ENCODE results near the gene LOXL1.

The LOXL1 gene

DNA sequence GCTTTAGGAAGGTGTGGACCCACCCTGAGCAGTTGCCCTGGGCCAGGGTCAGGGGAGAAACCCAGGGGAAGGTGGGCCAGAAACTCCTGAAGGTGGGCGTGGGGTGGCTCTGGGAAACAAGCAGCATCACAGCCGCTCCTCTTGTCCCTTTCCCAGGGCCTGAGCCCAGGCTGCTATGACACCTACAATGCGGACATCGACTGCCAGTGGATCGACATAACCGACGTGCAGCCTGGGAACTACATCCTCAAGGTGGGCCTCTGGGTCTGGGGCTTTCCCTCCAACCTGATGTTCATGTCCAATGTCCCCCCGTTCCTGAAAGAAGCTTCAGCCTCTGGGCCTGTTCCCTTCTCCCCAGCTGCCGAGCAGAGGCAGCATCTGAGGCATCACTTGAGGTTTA is 21.4 kb downstream of the LOXL1 start:
- TF ChIP-seq, protein P1, sequence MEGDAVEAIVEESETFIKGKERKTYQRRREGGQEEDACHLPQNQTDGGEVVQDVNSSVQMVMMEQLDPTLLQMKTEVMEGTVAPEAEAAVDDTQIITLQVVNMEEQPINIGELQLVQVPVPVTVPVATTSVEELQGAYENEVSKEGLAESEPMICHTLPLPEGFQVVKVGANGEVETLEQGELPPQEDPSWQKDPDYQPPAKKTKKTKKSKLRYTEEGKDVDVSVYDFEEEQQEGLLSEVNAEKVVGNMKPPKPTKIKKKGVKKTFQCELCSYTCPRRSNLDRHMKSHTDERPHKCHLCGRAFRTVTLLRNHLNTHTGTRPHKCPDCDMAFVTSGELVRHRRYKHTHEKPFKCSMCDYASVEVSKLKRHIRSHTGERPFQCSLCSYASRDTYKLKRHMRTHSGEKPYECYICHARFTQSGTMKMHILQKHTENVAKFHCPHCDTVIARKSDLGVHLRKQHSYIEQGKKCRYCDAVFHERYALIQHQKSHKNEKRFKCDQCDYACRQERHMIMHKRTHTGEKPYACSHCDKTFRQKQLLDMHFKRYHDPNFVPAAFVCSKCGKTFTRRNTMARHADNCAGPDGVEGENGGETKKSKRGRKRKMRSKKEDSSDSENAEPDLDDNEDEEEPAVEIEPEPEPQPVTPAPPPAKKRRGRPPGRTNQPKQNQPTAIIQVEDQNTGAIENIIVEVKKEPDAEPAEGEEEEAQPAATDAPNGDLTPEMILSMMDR (IDR thresholded peaks at IDR 0.05; ENCODE audit: extremely low read depth, missing control alignments) = no peak
- no peak for DNase-seq (ENCODE audit: low spot score)

DNA sequence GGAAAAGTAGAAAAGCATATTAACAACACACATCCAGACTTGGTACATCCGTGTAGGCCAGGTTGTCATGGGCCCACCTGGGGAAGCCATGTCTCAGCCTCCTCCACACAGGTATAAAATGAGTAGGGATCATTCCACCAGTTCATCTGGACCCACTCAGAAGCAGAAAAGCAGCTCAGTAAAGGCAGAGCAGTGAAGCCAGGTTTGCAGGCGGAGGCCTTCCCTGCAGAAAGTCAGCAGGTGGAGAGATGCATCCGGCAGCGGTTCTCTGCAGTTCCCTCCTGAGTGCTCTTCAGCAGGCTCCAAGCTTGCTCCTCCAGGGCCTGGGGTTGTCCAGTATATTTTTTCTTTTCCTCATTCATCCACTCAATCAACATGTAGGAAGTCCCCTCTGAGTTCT is 22.1 kb downstream of the LOXL1 start:
- DNase-seq (ENCODE audit: low spot score) = no peak
- TF ChIP-seq, protein P1 (IDR thresholded peaks at IDR 0.05; ENCODE audit: extremely low read depth, missing control alignments) = no peak

DNA sequence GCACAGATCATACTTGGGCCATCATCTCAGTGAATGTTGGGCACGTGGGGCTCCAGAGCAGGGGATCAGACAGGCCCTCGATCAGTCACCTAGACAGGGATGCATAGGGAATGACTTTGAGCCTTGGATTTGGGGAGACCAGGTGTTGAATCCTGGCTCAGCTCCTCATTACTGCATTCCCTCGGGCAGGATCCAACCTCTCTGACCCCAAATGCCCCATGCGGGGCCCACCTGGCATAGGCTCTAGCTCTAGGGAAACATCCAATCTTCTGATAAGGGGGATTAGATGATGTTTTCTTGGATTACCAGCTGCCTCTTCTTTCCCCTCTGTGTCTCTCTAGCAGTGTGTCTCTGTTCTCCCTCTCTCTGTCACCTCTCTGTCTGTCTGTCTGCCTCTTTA is 22.7 kb downstream of the LOXL1 start:
- DNase-seq (ENCODE audit: low spot score) = no peak
- TF ChIP-seq, protein P1 (IDR thresholded peaks at IDR 0.05; ENCODE audit: extremely low read depth, missing control alignments) = no peak

DNA sequence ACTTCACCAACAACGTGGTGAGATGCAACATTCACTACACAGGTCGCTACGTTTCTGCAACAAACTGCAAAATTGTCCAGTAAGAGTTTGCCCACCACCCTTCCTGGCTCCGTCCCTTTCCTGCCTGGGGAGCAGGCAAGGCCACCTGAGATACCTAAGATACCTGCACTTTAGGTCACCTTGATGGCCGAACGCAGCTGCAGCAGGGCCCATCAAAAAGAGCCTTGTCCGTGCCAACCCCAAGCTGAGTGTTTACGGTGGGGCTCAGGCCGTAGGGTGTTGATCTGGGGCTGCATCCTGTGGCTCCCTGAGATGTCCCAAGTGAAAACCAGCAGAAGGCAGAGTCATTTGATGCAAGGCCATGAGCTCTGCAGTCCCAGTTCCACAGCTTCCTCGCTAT is 23.2 kb downstream of the LOXL1 start:
- DNase-seq (ENCODE audit: low spot score) = no peak
- TF ChIP-seq, protein P1 (IDR thresholded peaks at IDR 0.05; ENCODE audit: extremely low read depth, missing control alignments) = no peak

DNA sequence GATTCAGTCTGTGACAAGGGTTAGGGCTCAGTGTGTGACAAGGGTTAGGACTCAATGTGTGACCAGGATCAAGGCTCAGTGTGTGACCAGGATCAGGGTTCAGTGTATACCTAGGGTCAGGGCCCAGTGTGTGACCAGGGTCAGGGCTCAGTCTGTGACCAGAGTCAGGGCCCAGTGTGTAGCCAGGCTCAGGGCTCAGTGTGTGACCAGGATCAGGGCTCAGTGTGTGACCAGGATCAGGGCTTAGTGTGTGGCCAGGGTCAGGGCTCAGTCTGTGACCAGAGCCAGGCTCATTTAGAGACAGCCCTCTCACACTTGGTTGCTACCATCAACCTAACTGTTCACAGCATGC is 24.2 kb downstream of the LOXL1 start:
- no peak for DNase-seq (ENCODE audit: low spot score)
- TF ChIP-seq, protein P1 (IDR thresholded peaks at IDR 0.05; ENCODE audit: extremely low read depth, missing control alignments) = no peak

DNA sequence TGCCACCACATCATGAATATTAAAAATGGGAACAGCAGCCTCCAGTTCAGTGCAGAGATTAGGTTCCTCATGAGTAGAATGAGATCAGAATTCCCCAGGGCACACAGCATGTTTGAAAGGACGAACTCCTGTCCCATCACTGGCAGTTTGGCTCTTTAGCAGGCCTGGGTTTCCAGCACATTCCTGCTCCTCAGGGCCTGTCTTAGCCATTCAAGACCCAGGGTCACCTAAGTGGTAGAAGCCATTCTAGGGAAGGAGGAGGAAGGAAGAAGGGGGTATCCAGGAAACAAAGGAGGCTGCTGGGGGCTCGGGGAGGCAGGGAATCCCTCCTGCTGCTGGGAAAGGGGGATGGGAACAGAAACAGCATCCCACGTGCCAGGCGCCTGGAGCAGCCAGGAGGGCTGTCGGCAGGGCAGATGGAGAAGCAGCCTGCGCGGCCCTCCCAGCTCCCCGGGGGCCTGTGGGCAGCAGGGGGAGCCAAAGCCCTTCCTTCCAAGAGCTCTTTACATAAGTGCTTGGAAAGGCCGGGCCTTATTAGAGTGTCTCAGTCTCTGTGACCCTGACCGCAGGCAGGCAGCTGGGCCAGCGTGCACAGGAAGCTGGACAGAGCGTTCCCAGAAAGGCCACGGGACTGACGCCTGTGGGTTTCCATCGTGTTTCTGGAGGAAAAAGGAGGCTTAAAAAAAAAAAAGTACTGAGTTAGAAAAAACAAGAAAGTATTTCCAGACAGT is 24.7 kb downstream of the LOXL1 start:
- TF ChIP-seq, protein P1 (IDR thresholded peaks at IDR 0.05; ENCODE audit: extremely low read depth, missing control alignments) = peak; percentile 71
- DNase-seq (ENCODE audit: low spot score) = peak; percentile 77

DNA sequence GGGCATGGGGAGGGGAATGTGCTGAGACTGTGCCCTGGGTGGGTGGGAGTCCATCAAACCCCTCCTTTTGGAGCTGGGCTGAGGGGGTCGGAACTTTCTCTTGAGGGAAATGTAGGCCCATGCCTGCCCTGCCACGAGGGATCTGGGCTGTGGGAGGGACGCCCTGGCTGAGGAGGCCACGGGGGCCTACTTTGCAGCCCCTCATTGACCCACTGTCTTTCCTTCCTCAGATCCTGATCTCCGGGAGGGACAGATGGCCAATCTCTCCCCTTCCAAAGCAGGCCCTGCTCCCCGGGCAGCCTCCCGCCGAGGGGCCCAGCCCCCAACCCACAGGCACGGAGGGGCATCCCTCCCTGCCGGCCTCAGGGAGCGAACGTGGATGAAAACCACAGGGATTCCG is 25.3 kb downstream of the LOXL1 start:
- no peak for DNase-seq (ENCODE audit: low spot score)
- TF ChIP-seq, protein P1 (IDR thresholded peaks at IDR 0.05; ENCODE audit: extremely low read depth, missing control alignments) = no peak
